ENCODE data around the gene PCMT1.
"Not testable (repeated sequence)": the region's sequence is repeated elsewhere in the genome, so short reads cannot be mapped to it uniquely, and the experiment has no call there.

PCMT1 gene

DNA sequence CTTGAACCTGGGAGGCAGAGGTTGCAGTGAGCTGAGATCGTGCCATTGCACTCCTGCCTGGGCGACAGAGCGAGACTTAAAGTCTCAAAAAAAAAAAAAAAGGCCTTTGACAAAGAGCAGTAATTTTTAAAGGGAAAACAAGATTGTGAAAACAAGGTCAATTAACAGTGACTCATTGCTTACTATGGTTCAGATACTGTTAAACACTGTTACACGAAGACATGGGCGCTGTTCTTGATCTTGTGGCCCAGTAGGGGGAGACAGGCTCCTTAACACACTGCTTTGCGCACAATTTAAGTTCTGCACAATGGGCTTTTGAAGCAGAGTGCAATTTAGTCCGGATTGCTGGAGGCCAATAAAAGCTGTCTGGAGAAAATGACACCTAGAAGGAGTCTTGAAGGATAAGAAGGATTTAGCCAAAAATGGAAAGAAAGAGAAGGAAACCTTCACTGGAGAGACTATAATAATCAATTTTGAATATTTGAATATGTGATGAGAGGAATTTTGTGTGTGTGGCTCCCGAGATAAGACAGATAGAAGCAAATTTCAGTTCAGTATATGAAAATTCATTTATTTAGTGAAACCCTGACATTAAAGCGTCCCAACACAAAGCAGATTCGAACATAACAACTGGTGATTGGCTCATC is 25.6 kb upstream of the PCMT1 start:
- H3K27ac ChIP-seq (ENCODE audit: low read depth, low read length) = peak overlapping the region; percentile 41
- H3K4me1 ChIP-seq (ENCODE audit: control insufficient read depth in 5 of 5, insufficient read depth in 5 of 5, low read length in 5 of 5) = peaks cover 0 to 9% (median 2%) of the 10 kb centered on the region in 5 donors
- no peaks in the 10 kb centered on the region for H3K9me3 ChIP-seq (ENCODE audit: control insufficient read depth in 5 of 5, low read length in 5 of 5)
- peaks cover 12 to 26% (median 18%) of the 10 kb centered on the region in 5 donors for H3K36me3 ChIP-seq (ENCODE audit: control insufficient read depth in 5 of 5, insufficient read depth in 5 of 5, low read length in 5 of 5)
- no peaks in the 10 kb centered on the region for H3K27me3 ChIP-seq (ENCODE audit: control insufficient read depth in 5 of 5, insufficient read depth in 4 of 5, low read length in 5 of 5)
- no peak overlapping the region for H3K4me3 ChIP-seq (ENCODE audit: low read depth in 1 of 5, low read length in 5 of 5)
- H3K9ac ChIP-seq (ENCODE audit: low read length in 5 of 5) = no peak overlapping the region

DNA sequence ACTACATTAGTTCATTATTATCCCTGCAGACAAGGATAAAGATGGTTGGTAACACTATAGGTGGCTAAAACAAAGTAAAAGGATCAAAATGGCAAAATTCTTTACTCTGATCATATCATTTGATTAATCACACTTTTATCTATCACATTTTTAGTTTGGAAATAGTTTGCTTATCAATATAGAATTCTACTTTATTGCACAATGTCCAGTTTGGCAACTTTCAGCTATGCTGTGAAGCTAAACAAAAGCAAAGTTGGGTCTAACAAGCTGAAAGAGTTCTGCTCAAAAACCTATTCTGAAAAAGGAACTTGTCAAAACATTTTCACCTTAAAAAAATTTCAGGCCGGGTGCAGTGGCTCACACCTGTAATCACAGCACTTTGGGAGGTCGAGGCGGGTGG is 23.8 kb upstream of the PCMT1 start:
- Histone ChIP-seq H3K9ac (ENCODE audit: low read length in 5 of 5) (no peak overlapping the region), H3K27me3 (ENCODE audit: control insufficient read depth in 5 of 5, insufficient read depth in 4 of 5, low read length in 5 of 5) (no peaks in the 10 kb centered on the region), H3K4me1 (ENCODE audit: control insufficient read depth in 5 of 5, insufficient read depth in 5 of 5, low read length in 5 of 5) (peaks cover 0 to 15% (median 2%) of the 10 kb centered on the region in 5 donors), H3K36me3 (ENCODE audit: control insufficient read depth in 5 of 5, insufficient read depth in 5 of 5, low read length in 5 of 5) (peaks cover 20 to 45% (median 28%) of the 10 kb centered on the region in 5 donors), H3K9me3 (ENCODE audit: control insufficient read depth in 5 of 5, low read length in 5 of 5) (no peaks in the 10 kb centered on the region), H3K4me3 (ENCODE audit: low read depth in 1 of 5, low read length in 5 of 5) (no peak overlapping the region), H3K27ac (ENCODE audit: low read depth, low read length) (no peak overlapping the region)

DNA sequence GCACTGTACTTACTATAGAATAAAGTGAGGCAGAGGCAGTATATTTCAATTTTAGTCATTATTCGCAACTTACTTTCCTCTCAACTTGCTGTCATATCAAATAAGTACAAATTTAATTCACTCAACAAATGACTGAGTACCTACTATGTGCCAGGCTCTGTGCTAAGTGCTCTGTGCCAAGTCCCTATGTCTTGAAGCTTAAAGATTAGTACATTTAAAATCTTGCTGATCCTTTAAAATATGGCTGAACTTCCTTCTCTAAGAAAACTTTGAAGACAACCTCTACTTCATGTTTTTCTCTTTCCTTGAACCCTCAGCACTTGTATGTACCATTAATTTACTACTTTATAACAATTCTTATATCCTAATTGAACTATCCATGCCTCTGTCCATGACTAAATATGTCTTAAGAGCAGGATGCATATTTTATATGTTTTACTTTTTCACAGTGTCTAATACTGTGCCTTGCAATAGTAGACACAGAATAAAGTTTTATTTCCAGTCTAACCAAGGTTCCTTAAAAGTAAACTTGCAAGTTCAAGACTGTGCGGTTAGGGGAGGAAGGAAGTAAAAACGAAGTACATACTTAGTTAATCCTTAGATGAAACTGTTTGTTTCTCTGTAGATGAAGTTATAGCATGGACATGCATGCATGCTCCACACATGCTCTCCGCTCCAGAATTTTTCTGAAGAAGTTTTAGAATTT is 21.6 kb upstream of the PCMT1 start:
- H3K27me3 ChIP-seq (ENCODE audit: control insufficient read depth in 5 of 5, insufficient read depth in 4 of 5, low read length in 5 of 5) = no peaks in the 10 kb centered on the region
- no peak overlapping the region for H3K27ac ChIP-seq (ENCODE audit: low read depth, low read length)
- H3K4me3 ChIP-seq (ENCODE audit: low read depth in 1 of 5, low read length in 5 of 5) = no peak overlapping the region
- H3K4me1 ChIP-seq (ENCODE audit: control insufficient read depth in 5 of 5, insufficient read depth in 5 of 5, low read length in 5 of 5) = peaks cover 0 to 15% (median 2%) of the 10 kb centered on the region in 5 donors
- no peak overlapping the region for H3K9ac ChIP-seq (ENCODE audit: low read length in 5 of 5)
- no peaks in the 10 kb centered on the region for H3K9me3 ChIP-seq (ENCODE audit: control insufficient read depth in 5 of 5, low read length in 5 of 5)
- peaks cover 22 to 53% (median 34%) of the 10 kb centered on the region in 5 donors for H3K36me3 ChIP-seq (ENCODE audit: control insufficient read depth in 5 of 5, insufficient read depth in 5 of 5, low read length in 5 of 5)

DNA sequence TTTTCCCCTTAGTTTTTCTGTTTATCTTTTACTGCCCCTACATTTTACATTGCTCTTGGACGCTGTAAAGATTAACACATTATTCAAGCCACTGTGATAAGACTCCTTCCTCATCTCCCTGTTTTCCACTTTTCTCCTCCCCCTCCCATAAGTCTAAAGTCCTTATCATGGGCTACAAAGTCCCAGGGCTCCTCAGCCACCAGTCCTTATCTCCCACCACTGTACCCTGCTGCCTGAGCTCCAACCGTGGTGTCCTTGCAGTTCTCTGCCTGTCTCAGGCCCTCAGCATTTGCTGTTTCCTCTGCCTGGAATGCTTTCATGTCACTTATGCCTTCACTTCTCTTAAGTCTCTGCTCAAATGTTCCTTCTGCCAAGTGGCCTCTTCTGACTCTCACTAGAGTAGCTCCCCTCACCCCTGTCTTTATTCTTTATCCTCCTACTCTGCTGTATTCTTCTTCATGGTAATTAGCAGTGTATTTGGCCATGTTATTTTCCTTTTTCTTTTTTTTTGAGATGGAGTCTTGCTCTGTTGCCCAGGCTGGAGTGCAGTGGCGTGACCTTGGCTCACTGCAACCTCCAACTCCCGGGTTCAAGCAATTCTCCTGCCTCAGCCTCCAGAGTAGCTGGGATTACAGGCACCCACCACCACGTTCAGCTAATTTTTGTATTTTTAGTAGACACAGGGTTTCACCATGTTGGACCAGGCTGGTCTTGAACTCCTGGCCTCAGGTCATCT is 20.9 kb upstream of the PCMT1 start:
- H3K4me3 ChIP-seq (ENCODE audit: low read depth in 1 of 5, low read length in 5 of 5) = no peak overlapping the region
- H3K36me3 ChIP-seq (ENCODE audit: control insufficient read depth in 5 of 5, insufficient read depth in 5 of 5, low read length in 5 of 5) = peaks cover 22 to 55% (median 36%) of the 10 kb centered on the region in 5 donors
- no peak overlapping the region for H3K9ac ChIP-seq (ENCODE audit: low read length in 5 of 5)
- H3K27ac ChIP-seq (ENCODE audit: low read depth, low read length) = no peak overlapping the region
- peaks cover 0 to 15% (median 2%) of the 10 kb centered on the region in 5 donors for H3K4me1 ChIP-seq (ENCODE audit: control insufficient read depth in 5 of 5, insufficient read depth in 5 of 5, low read length in 5 of 5)
- H3K27me3 ChIP-seq (ENCODE audit: control insufficient read depth in 5 of 5, insufficient read depth in 4 of 5, low read length in 5 of 5) = no peaks in the 10 kb centered on the region
- no peaks in the 10 kb centered on the region for H3K9me3 ChIP-seq (ENCODE audit: control insufficient read depth in 5 of 5, low read length in 5 of 5)

DNA sequence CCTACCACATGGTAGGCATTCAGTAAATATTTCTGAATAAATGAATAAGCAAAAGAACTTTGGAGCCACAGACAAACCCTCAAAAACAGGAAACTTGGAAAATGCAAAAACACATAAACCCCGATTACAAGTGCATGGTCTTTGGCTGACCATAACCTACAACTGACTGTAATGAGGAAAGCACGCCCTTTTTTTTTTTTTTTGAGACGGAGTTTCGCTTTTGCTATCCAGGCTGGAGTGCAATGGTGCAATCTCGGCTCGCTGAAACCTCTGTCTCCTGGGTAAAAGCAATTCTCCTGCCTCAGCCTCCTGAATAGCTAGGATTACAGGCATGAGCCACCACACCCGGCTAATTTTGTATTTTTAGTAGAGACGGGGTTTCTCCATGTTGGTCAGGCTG is 19.7 kb upstream of the PCMT1 start:
- Histone ChIP-seq H3K9me3 (ENCODE audit: control insufficient read depth in 5 of 5, low read length in 5 of 5) (no peaks in the 10 kb centered on the region), H3K4me1 (ENCODE audit: control insufficient read depth in 5 of 5, insufficient read depth in 5 of 5, low read length in 5 of 5) (peaks cover 0 to 15% (median 2%) of the 10 kb centered on the region in 5 donors), H3K27me3 (ENCODE audit: control insufficient read depth in 5 of 5, insufficient read depth in 4 of 5, low read length in 5 of 5) (no peaks in the 10 kb centered on the region), H3K27ac (ENCODE audit: low read depth, low read length) (no peak overlapping the region), H3K4me3 (ENCODE audit: low read depth in 1 of 5, low read length in 5 of 5) (no peak overlapping the region), H3K9ac (ENCODE audit: low read length in 5 of 5) (no peak overlapping the region), H3K36me3 (ENCODE audit: control insufficient read depth in 5 of 5, insufficient read depth in 5 of 5, low read length in 5 of 5) (peaks cover 23 to 57% (median 40%) of the 10 kb centered on the region in 5 donors)

DNA sequence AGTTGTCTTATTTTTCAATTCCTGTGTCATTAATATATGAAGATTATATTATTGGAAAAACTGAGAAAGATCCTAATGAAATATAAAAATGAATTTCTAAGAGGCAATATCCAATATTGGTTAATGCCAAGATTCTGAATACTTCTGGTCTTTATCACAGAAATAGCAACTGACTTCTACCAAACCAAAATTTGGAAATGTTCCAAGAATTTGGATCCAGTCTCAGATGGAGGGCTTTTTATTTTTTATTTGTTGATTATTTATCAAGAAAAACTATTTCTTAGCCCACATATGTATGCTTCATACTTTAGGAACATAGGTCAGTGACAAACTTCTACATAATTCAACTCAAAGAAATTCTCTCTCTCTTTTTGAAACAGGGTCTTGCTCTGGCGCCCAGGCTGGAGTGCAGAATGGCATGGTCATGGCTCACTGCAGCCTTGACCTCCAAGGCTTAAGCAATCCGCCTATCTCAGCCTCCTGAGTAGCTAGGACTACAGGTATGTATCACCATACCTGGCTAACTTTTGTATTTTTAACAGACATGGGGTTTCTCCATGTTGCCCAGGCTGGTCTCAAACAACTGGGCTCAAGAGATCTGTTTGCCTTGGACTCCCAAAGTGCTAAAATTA is 16.3 kb upstream of the PCMT1 start:
- no peak overlapping the region for H3K9ac ChIP-seq (ENCODE audit: low read length in 5 of 5)

GRCh38 chr6:149734915-149735314 is 14.6 kb upstream of the PCMT1 start:
- H3K27me3 ChIP-seq (ENCODE audit: control insufficient read depth in 5 of 5, insufficient read depth in 4 of 5, low read length in 5 of 5) = no peaks in the 10 kb centered on the region
- no peaks in the 10 kb centered on the region for H3K9me3 ChIP-seq (ENCODE audit: control insufficient read depth in 5 of 5, low read length in 5 of 5)
- H3K36me3 ChIP-seq (ENCODE audit: control insufficient read depth in 5 of 5, insufficient read depth in 5 of 5, low read length in 5 of 5) = peaks cover 13 to 70% (median 41%) of the 10 kb centered on the region in 5 donors
- H3K4me3 ChIP-seq (ENCODE audit: low read depth in 1 of 5, low read length in 5 of 5) = no peak overlapping the region
- no peaks in the 10 kb centered on the region for H3K4me1 ChIP-seq (ENCODE audit: control insufficient read depth in 5 of 5, insufficient read depth in 5 of 5, low read length in 5 of 5)
- no peak overlapping the region for H3K9ac ChIP-seq (ENCODE audit: low read length in 5 of 5)
- H3K27ac ChIP-seq (ENCODE audit: low read depth, low read length) = no peak overlapping the region

More for the DNA sequence above, 16.3 kb upstream of the PCMT1 start:
- Histone ChIP-seq H3K27ac (ENCODE audit: low read depth, low read length) (no peak overlapping the region), H3K9me3 (ENCODE audit: control insufficient read depth in 5 of 5, low read length in 5 of 5) (no peaks in the 10 kb centered on the region), H3K4me1 (ENCODE audit: control insufficient read depth in 5 of 5, insufficient read depth in 5 of 5, low read length in 5 of 5) (peaks cover 0 to 10% (median 2%) of the 10 kb centered on the region in 5 donors), H3K27me3 (ENCODE audit: control insufficient read depth in 5 of 5, insufficient read depth in 4 of 5, low read length in 5 of 5) (no peaks in the 10 kb centered on the region), H3K36me3 (ENCODE audit: control insufficient read depth in 5 of 5, insufficient read depth in 5 of 5, low read length in 5 of 5) (peaks cover 9 to 70% (median 44%) of the 10 kb centered on the region in 5 donors), H3K4me3 (ENCODE audit: low read depth in 1 of 5, low read length in 5 of 5) (no peak overlapping the region)

DNA sequence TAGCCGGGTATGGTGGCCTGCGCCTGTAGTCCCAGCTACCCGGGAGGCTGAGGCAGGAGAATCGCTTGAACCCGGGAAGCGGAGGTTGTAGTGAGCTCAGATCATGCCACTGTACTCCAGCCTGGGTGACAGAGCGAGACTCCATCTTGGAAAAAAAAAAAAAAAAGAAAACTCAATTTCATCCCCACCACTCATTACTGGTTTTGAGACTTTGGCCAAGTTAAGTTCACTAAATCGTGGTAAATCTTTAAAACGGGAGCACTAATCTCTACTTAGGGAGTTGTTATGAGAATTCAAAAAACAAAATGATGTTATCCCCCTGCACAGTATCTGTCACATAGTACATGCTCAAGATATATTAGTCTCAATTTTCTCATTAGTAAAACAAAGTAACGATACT is 4.3 kb upstream of the PCMT1 start:
- peaks cover 3 to 24% (median 21%) of the 10 kb centered on the region in 5 donors for H3K4me1 ChIP-seq (ENCODE audit: control insufficient read depth in 5 of 5, insufficient read depth in 5 of 5, low read length in 5 of 5)
- peak overlapping the region in 3 of 5 donors; percentile 86 to 92 (median 91) for H3K9ac ChIP-seq (ENCODE audit: low read length in 5 of 5)
- not testable (repeated sequence) for H3K27me3 ChIP-seq (ENCODE audit: control insufficient read depth in 5 of 5, insufficient read depth in 4 of 5, low read length in 5 of 5); H3K9me3 ChIP-seq (ENCODE audit: control insufficient read depth in 5 of 5, low read length in 5 of 5)
- H3K27ac ChIP-seq (ENCODE audit: low read depth, low read length) = peak overlapping the region; percentile 82
- peaks cover 5 to 26% (median 20%) of the 10 kb centered on the region in 5 donors for H3K36me3 ChIP-seq (ENCODE audit: control insufficient read depth in 5 of 5, insufficient read depth in 5 of 5, low read length in 5 of 5)
- peak overlapping the region in 4 of 5 donors; percentile 82 to 98 (median 92) for H3K4me3 ChIP-seq (ENCODE audit: low read depth in 1 of 5, low read length in 5 of 5)

GRCh38 chr6:149746147-149746946 is 3.2 kb upstream of the PCMT1 start, which contains the start of gene NUP43:
Gene NUP43, minus strand, starts transcription at chr6:149746529. Its CDS starts 34 bp downstream, at chr6:149746495.
- peaks cover 0 to 15% (median 13%) of the 10 kb centered on the region in 5 donors for H3K36me3 ChIP-seq (ENCODE audit: control insufficient read depth in 5 of 5, insufficient read depth in 5 of 5, low read length in 5 of 5)
- peak within 1 kb of the TSS; percentile 86 to 98 (median 92) for H3K9ac ChIP-seq (ENCODE audit: low read length in 5 of 5)
- H3K27me3 ChIP-seq (ENCODE audit: control insufficient read depth in 5 of 5, insufficient read depth in 4 of 5, low read length in 5 of 5) = no peaks in the 10 kb centered on the region

More at GRCh38 chr6:149746147-149746946, 3.2 kb upstream of the PCMT1 start, which contains the start of gene NUP43:
- H3K4me1 ChIP-seq (ENCODE audit: control insufficient read depth in 5 of 5, insufficient read depth in 5 of 5, low read length in 5 of 5) = peaks cover 3 to 34% (median 31%) of the 10 kb centered on the region in 5 donors
- H3K4me3 ChIP-seq (ENCODE audit: low read depth in 1 of 5, low read length in 5 of 5) = peak within 1 kb of the TSS; percentile 82 to 98 (median 87)
- H3K27ac ChIP-seq (ENCODE audit: low read depth, low read length) = peak within 1 kb of the TSS; percentile 82
- no peaks in the 10 kb centered on the region for H3K9me3 ChIP-seq (ENCODE audit: control insufficient read depth in 5 of 5, low read length in 5 of 5)

Measured in subcutaneous abdominal adipose tissue (tissue), 5 donors.